ENCODE results near the gene CLCN3.

DNA sequence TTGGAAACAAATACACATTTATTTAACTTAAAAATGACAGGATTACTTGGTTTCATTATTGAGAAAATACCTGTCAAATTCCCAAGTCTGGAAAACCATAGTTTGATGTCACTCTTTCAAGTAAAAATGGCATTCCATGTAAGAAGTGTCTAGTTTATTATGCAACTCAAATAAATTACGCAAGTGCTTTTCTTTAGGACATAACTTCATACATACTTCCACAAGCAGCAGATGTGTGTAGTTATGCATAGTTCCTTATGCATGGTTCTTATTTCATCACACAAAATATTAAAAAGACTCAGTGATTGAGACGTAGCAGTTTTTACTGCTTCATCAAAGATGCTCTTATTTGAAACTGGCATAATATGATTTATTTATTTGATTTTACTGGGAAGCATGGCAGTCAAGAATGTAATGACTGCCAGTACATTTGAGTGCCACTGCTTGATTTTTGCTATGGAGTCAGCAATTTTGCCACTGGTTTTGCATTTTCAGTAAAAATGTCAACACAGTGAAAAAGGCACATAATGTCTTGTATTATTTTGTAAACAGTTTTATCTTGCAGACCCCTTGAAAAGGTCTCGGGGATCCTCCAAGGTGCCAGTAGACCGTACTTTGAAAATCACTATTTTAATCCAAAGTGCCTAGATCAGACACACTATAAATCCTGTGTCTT lies 62.1 kb downstream of the CLCN3 start:
- TF ChIP-seq, protein P1, sequence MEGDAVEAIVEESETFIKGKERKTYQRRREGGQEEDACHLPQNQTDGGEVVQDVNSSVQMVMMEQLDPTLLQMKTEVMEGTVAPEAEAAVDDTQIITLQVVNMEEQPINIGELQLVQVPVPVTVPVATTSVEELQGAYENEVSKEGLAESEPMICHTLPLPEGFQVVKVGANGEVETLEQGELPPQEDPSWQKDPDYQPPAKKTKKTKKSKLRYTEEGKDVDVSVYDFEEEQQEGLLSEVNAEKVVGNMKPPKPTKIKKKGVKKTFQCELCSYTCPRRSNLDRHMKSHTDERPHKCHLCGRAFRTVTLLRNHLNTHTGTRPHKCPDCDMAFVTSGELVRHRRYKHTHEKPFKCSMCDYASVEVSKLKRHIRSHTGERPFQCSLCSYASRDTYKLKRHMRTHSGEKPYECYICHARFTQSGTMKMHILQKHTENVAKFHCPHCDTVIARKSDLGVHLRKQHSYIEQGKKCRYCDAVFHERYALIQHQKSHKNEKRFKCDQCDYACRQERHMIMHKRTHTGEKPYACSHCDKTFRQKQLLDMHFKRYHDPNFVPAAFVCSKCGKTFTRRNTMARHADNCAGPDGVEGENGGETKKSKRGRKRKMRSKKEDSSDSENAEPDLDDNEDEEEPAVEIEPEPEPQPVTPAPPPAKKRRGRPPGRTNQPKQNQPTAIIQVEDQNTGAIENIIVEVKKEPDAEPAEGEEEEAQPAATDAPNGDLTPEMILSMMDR (conservative IDR thresholded peaks at IDR 0.05; ENCODE audit: low read length): no peak
- TF ChIP-seq EZH2phosphoT487 (IDR thresholded peaks at IDR 0.05; ENCODE audit: borderline replicate concordance): no peak

All from Loucy (cell line).